Erythroblast (primary cell): Measurements from ENCODE around the gene RNF103.
"Not testable (repeated sequence)": the region's sequence is repeated elsewhere in the genome, so short reads cannot be mapped to it uniquely, and the experiment has no call there.

Source experiments
- GATA1 ChIP-seq: IDR thresholded peaks from 2 replicates; pipeline ENCODE4 v1.6.1; 2011; ENCODE audit warnings: low read depth, mild to moderate bottlenecking, control low read depth, low read length, moderate library complexity
- POLR2A ChIP-seq: IDR thresholded peaks from 2 replicates; pipeline ENCODE4 v1.6.1; 2011; ENCODE audit warnings: mild to moderate bottlenecking, low read length

- not testable (repeated sequence) for TF ChIP-seq POLR2A, GATA1
These were observed 45.7 kb upstream of the RNF103 start for GRCh38 chr2:86669323-86669722.
